HEK293T (cell line): ENCODE measurements around the gene SGPL1.

Experiments used
- CTCF ChIA-PET: fragments of 350-600 bp; formaldehyde crosslinking; extraction: SDS; loops from one replicate; lab custom pipeline; 2021; ENCODE audit warnings: antibody characterized with exemption, inconsistent platforms; lab: Yijun Ruan, JAX
- POLR2A ChIA-PET: fragments of 350-600 bp; formaldehyde crosslinking; extraction: SDS; loops from one replicate; lab custom pipeline; 2020; ENCODE audit warnings: antibody characterized with exemption, inconsistent platforms; lab: Yijun Ruan, JAX
- DNase-seq: peaks from one replicate; pipeline ENCODE4 v3.0.0; 2012; ENCODE audit warnings: mixed read lengths; ENCODE audit errors: extremely low spot score
- ARNT ChIP-seq: fragments of 450-650 bp; IDR thresholded peaks from 2 replicates; pipeline ENCODE4 v1.6.1; 2017; ENCODE audit warnings: mild to moderate bottlenecking
- BHLHE40 ChIP-seq: fragments of 450-650 bp; IDR thresholded peaks from 2 replicates; pipeline ENCODE4 v1.6.1; 2016; ENCODE audit warnings: mild to moderate bottlenecking, moderate library complexity, borderline replicate concordance
- CTBP1 ChIP-seq: fragments of 450-650 bp; IDR thresholded peaks from 2 replicates; pipeline ENCODE4 v1.6.1; 2016; ENCODE audit warnings: borderline replicate concordance
- ELF4 ChIP-seq: fragments of 450-650 bp; IDR thresholded peaks from 2 replicates; pipeline ENCODE4 v1.6.1; 2017; ENCODE audit warnings: antibody characterized with exemption
- FOXA1 ChIP-seq: fragments of 450-650 bp; IDR thresholded peaks from 2 replicates; pipeline ENCODE4 v1.6.1; 2016; ENCODE audit warnings: mild to moderate bottlenecking
- FOXK2 ChIP-seq: fragments of 450-650 bp; IDR thresholded peaks from 2 replicates; pipeline ENCODE4 v1.6.1; 2016; ENCODE audit warnings: mild to moderate bottlenecking
- FOXM1 ChIP-seq: fragments of 450-650 bp; IDR thresholded peaks from 2 replicates; pipeline ENCODE4 v1.6.1; 2017; ENCODE audit warnings: mild to moderate bottlenecking, borderline replicate concordance
- HDGF ChIP-seq: fragments of 450-650 bp; IDR thresholded peaks from 2 replicates; pipeline ENCODE4 v1.6.1; 2017; ENCODE audit warnings: antibody characterized with exemption, borderline replicate concordance
- L3MBTL2 ChIP-seq: fragments of 450-650 bp; conservative IDR thresholded peaks from 2 replicates; pipeline ENCODE4 v1.6.1; 2016; ENCODE audit warnings: mild to moderate bottlenecking
- LEF1 ChIP-seq: fragments of 450-650 bp; IDR thresholded peaks from 2 replicates; pipeline ENCODE4 v1.6.1; 2017; ENCODE audit warnings: mild to moderate bottlenecking, borderline replicate concordance
- NFRKB ChIP-seq: fragments of 450-650 bp; IDR thresholded peaks from 2 replicates; pipeline ENCODE4 v1.6.1; 2016; ENCODE audit warnings: mild to moderate bottlenecking, moderate library complexity
- SP1 ChIP-seq: fragments of 450-650 bp; IDR thresholded peaks from 2 replicates; pipeline ENCODE4 v1.6.1; 2017
- SUZ12 ChIP-seq: fragments of 450-650 bp; IDR thresholded peaks from 2 replicates; pipeline ENCODE4 v1.6.1; 2016; ENCODE audit warnings: mild to moderate bottlenecking
- TARDBP ChIP-seq: fragments of 450-650 bp; IDR thresholded peaks from 2 replicates; pipeline ENCODE4 v1.6.1; 2016
- ZNF384 ChIP-seq: fragments of 450-650 bp; IDR thresholded peaks from 2 replicates; pipeline ENCODE4 v1.6.1; 2016
- TF ChIP-seq, protein P1 (sequence below): fragments of 450-650 bp; IDR thresholded peaks from 2 replicates; pipeline ENCODE4 v1.6.1; 2016

Gene SGPL1

DNA sequence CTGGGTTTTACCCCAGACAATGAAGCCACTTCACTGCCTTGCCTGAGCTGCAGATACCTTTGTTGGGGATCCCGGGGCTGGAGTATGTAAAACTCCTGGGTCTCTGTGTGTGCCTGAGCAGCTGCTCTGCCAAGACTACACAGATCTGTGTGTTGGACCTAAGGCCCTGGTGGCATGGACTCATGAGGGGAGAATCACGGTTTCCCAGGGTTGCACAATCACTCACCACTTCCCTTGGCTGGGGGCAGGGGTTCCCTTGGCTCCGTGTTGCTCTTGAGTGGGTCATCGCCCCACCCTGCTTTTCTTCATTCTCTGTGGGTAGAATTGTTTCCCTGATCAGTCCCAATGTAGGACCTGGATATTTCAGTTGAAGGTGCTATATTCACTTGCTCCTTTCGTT is 16.6 kb upstream of the SGPL1 start:
- ChIA-PET POLR2A (no interaction called here), CTCF (no interaction called here)
- TF ChIP-seq ZNF384 (no peak), FOXA1 (no peak), ELF4 (no peak)
- no peak for DNase-seq

DNA sequence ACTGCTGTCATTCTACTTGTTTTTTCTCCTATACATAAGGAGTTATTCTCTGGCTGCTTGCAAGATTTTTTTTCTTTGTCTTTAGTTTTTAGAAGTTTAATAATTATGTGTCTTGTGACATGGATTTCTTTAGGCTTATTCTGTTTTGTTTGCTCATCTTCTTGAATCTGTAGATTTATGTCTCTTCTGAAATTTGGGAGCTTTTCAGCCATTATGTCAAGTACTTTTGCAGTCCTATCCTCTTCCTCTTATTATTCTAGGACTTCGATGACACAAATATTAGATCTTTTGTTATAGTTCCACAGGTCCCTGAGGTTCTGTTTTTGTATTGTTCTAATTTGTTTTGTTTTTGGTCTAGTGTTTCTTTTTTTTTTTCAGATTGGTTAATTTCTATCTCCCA is 13.9 kb upstream of the SGPL1 start:
- TF ChIP-seq FOXM1 (no peak), L3MBTL2 (no peak), ELF4 (no peak), TARDBP (no peak), FOXA1 (no peak), CTBP1 (no peak), NFRKB (no peak), HDGF (no peak), BHLHE40 (no peak), ARNT (no peak), LEF1 (no peak), SP1 (no peak)
- no peak for DNase-seq
- POLR2A ChIA-PET, result no interaction called here
- CTCF ChIA-PET, result no interaction called here

DNA sequence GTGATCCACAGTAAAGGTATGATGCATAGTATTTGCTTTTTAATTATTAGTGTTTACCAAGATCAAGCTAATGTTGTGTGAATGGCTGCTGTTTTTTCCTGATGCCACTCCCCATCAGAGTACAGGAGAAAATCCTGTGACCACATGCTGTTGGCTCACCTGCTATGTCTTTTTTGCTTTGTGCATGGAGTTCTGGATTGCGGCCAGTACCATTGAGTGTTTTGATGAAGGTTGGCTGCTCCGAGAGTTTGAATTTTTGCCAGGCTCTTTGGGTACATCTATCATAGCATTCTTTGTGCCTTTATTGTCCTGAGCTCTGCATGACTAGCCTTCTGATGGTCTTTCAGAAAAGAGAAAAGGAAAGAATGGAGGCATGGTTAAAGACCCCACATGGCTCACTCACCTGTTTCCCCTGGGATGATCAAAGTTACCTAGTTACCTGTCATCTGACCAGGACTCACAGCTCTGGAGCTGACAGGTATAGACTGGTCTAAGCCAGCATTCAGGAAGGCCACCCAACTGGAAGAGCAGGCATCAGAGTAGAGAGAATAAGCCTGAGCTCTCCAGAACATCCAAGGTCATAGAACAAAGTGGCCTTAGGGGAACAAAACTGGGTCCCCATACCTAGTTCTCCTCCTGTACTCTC is 11.8 kb upstream of the SGPL1 start:
- CTCF ChIA-PET, result no interaction called here
- no peak for DNase-seq
- TF ChIP-seq BHLHE40 (no peak), FOXA1 (no peak), NFRKB (no peak), FOXM1 (no peak), TARDBP (no peak), HDGF (no peak), ZNF384 (no peak), L3MBTL2 (no peak), ELF4 (no peak), SUZ12 (no peak), LEF1 (no peak)
- TF ChIP-seq, protein P1, sequence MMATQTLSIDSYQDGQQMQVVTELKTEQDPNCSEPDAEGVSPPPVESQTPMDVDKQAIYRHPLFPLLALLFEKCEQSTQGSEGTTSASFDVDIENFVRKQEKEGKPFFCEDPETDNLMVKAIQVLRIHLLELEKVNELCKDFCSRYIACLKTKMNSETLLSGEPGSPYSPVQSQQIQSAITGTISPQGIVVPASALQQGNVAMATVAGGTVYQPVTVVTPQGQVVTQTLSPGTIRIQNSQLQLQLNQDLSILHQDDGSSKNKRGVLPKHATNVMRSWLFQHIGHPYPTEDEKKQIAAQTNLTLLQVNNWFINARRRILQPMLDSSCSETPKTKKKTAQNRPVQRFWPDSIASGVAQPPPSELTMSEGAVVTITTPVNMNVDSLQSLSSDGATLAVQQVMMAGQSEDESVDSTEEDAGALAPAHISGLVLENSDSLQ, result no peak
- POLR2A ChIA-PET, result no interaction called here

DNA sequence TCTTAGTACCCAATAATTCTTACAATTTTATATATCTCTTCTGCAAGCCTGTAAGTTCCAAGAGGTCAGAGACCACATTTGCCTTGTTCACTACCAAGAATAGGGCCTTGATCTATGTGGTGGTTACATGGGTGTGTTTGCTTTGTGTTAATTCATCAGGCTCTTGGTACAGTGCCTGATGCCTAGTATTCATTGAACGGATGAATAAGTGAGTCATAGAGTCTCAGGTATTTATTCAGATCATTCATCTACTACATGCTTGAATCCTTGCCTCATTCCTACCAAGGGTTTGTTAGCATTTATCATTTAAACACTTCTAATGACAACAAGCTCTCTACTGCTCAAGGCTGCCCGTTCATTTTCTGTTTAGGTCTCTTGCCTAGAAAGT is 11.3 kb upstream of the SGPL1 start:
- ChIA-PET POLR2A (no interaction called here), CTCF (no interaction called here)
- no peak for DNase-seq
- TF ChIP-seq FOXM1 (no peak), TARDBP (no peak), ARNT (no peak), SP1 (no peak), FOXK2 (no peak), BHLHE40 (no peak), ZNF384 (no peak), CTBP1 (no peak), HDGF (no peak), NFRKB (no peak), FOXA1 (no peak), SUZ12 (no peak), ELF4 (no peak), L3MBTL2 (no peak), LEF1 (no peak)
- TF ChIP-seq, protein P1, result no peak

DNA sequence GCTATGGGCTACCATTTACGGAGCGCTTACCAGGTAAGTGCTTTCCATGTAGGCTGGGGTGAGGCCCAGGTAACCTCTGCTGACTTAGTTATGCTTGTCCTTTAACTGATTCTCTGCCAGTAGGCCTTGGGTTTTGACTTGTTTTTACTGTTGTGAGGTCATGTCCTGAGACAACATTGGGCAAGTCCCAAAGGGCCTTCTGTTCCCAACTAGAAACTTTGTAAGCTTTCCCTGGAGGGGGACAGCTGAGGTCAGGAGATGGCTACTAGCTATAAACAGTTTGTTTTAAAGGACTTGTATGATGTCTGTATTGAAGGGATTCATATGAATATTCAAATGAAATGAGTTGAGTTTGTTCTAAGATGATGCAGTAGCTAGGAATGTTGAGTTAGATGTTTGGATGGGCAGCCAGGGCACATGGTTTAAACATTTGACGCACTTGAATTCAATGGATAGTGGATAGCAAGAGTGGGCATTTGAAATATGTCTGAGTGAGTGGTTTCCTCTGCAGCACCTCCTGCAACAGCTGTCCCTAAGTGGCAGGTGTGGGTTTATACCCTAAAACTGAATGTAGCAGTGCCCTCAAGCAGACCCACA is 10.0 kb upstream of the SGPL1 start:
- TF ChIP-seq L3MBTL2 (0 out of 2 replicates have a peak, but pooled peaks have one; percentile 13), HDGF (no peak), ZNF384 (no peak), TARDBP (no peak), CTBP1 (no peak), FOXM1 (no peak)
- ChIA-PET CTCF (no interaction called here), POLR2A (no interaction called here)
- DNase-seq, result no peak

DNA sequence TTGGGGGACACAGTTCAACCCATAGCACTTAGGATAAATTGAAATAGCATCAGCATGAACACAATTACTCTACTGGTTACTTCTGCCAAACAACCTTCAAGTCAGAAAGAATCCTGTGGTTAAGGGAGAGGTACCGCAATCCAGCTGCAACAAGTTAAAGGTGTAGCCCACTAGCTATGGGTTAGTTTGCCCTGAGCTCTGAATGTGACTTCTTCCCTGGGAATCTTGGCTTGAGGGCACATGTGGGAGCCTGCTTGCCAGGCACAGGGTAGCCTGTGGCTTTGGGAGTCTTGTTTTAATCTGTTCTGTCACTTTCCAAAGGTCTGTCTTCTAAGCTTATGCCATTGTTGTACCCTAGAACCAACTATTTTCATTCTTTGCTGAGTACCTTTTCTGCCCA is 8.9 kb upstream of the SGPL1 start:
- TF ChIP-seq FOXK2 (no peak), LEF1 (no peak), SUZ12 (no peak), HDGF (no peak), CTBP1 (no peak), BHLHE40 (no peak), NFRKB (no peak), FOXM1 (no peak), ZNF384 (no peak), SP1 (no peak), TARDBP (no peak), ELF4 (no peak), L3MBTL2 (no peak), FOXA1 (no peak), ARNT (no peak)
- TF ChIP-seq, protein P1, result no peak
- POLR2A ChIA-PET, result no interaction called here
- CTCF ChIA-PET, result no interaction called here
- DNase-seq, result no peak
